ENCODE measurements around the gene NUMA1. TPM values are rescaled to one million over a fixed set of nuclear protein-coding genes. Genes with fewer than 3 reads are reported as not detected.

NUMA1 gene
- total RNA-seq, 1 experiment from 2014 or later = 109 TPM

- Mint-ChIP-seq H3K27me3 (ENCODE audit: insufficient read depth, unreplicated experiment) (no peaks in the 10 kb centered on the region), H3K9me3 (ENCODE audit: unreplicated experiment) (no peaks in the 10 kb centered on the region), H3K27ac (ENCODE audit: low read depth, unreplicated experiment) (no peak overlapping the region), H3K4me3 (ENCODE audit: unreplicated experiment) (no peak overlapping the region), H3K4me1 (ENCODE audit: insufficient read depth, unreplicated experiment) (no peaks in the 10 kb centered on the region), H3K36me3 (ENCODE audit: insufficient read depth, unreplicated experiment) (peaks cover 28% of the 10 kb centered on the region)
- CTCF ChIA-PET = interaction anchor here (0.6 to 0.9 kb wide), 2 partner anchors 251 to 442 kb away, joined by 3 read pairs; no protein-coding TSS in a partner anchor
- POLR2A ChIA-PET = interaction anchor here (1.0 to 1.5 kb wide), 3 partner anchors 10 to 42 kb away, joined by 3 to 4 read pairs (median 3); no protein-coding TSS in a partner anchor
- intact Hi-C loops (cut with micrococcal nuclease) = loop anchor here (10.0 kb wide), 1 partner anchor 443 kb away; no protein-coding TSS in a partner anchor
- TF ChIP-seq CTCF (IDR thresholded peaks at IDR 0.05; ENCODE audit: unreplicated experiment) = no peak
- no peak for DNase-seq (ENCODE audit: unreplicated experiment)
- no TSS peak for BruUV-seq (replicated peaks)
Measured at GRCh38 chr11:71971680-71972079, 108.7 kb downstream of the NUMA1 start.

- ChIA-PET POLR2A (interaction anchor here (0.7 kb wide), 1 partner anchor 17 kb away, joined by 3 read pairs; no protein-coding TSS in a partner anchor), CTCF (interaction anchor here (0.8 to 2.5 kb wide), 2 partner anchors 12 to 466 kb away, joined by 4 to 16 read pairs; no protein-coding TSS in a partner anchor)
- no peaks in the 10 kb centered on the region for H3K27me3 Mint-ChIP-seq (ENCODE audit: insufficient read depth, unreplicated experiment)
- no TSS peak for BruUV-seq (replicated peaks)
- H3K9me3 Mint-ChIP-seq (ENCODE audit: unreplicated experiment) = peaks cover 8% of the 10 kb centered on the region
- no peak overlapping the region for H3K27ac Mint-ChIP-seq (ENCODE audit: low read depth, unreplicated experiment)
- H3K4me3 Mint-ChIP-seq (ENCODE audit: unreplicated experiment) = no peak overlapping the region
- no peaks in the 10 kb centered on the region for H3K4me1 Mint-ChIP-seq (ENCODE audit: insufficient read depth, unreplicated experiment)
- intact Hi-C loops (cut with micrococcal nuclease) = no loop called here
- H3K36me3 Mint-ChIP-seq (ENCODE audit: insufficient read depth, unreplicated experiment) = peaks cover 46% of the 10 kb centered on the region
- DNase-seq (ENCODE audit: unreplicated experiment) = no peak
- no peak for TF ChIP-seq CTCF (IDR thresholded peaks at IDR 0.05; ENCODE audit: unreplicated experiment)
Measured at GRCh38 chr11:71964641-71965040, 115.7 kb downstream of the NUMA1 start.

- ChIA-PET CTCF (no interaction called here), POLR2A (interaction anchor here (1.0 kb wide), 1 partner anchor 10 kb away, joined by 3 read pairs; no protein-coding TSS in a partner anchor)
- Mint-ChIP-seq H3K27me3 (ENCODE audit: insufficient read depth, unreplicated experiment) (no peaks in the 10 kb centered on the region), H3K27ac (ENCODE audit: low read depth, unreplicated experiment) (no peak overlapping the region), H3K36me3 (ENCODE audit: insufficient read depth, unreplicated experiment) (peaks cover 41% of the 10 kb centered on the region), H3K9me3 (ENCODE audit: unreplicated experiment) (peaks cover 8% of the 10 kb centered on the region), H3K4me3 (ENCODE audit: unreplicated experiment) (no peak overlapping the region), H3K4me1 (ENCODE audit: insufficient read depth, unreplicated experiment) (no peaks in the 10 kb centered on the region)
- no peak for TF ChIP-seq CTCF (IDR thresholded peaks at IDR 0.05; ENCODE audit: unreplicated experiment)
- intact Hi-C loops (cut with micrococcal nuclease) = no loop called here
- BruUV-seq (replicated peaks) = no TSS peak
- no peak for DNase-seq (ENCODE audit: unreplicated experiment)
Measured at GRCh38 chr11:71963468-71963867, 116.9 kb downstream of the NUMA1 start.

- BruUV-seq (replicated peaks) = no TSS peak
- Mint-ChIP-seq H3K4me3 (ENCODE audit: unreplicated experiment) (no peak overlapping the region), H3K9me3 (ENCODE audit: unreplicated experiment) (peaks cover 8% of the 10 kb centered on the region), H3K27me3 (ENCODE audit: insufficient read depth, unreplicated experiment) (no peaks in the 10 kb centered on the region), H3K36me3 (ENCODE audit: insufficient read depth, unreplicated experiment) (peaks cover 34% of the 10 kb centered on the region), H3K27ac (ENCODE audit: low read depth, unreplicated experiment) (no peak overlapping the region), H3K4me1 (ENCODE audit: insufficient read depth, unreplicated experiment) (no peaks in the 10 kb centered on the region)
- CTCF ChIA-PET = no interaction called here
- intact Hi-C loops (cut with micrococcal nuclease) = no loop called here
- DNase-seq (ENCODE audit: unreplicated experiment) = no peak
- POLR2A ChIA-PET = interaction anchor here (1.0 kb wide), 1 partner anchor 9 kb away, joined by 3 read pairs; no protein-coding TSS in a partner anchor
- TF ChIP-seq CTCF (IDR thresholded peaks at IDR 0.05; ENCODE audit: unreplicated experiment) = no peak
Measured at GRCh38 chr11:71962428-71963038, 117.8 kb downstream of the NUMA1 start.
